ENCODE results near the gene NELL1.

The NELL1 gene

GRCh38 chr11:20719821-20720220 lies 50.4 kb downstream of the NELL1 start:
- no peak overlapping the region for H3K4me3 ChIP-seq (ENCODE audit: low read depth, low read length)
- no peaks in the 10 kb centered on the region for H3K4me1 ChIP-seq (ENCODE audit: control insufficient read depth, insufficient read depth, low read length)
- H3K36me3 ChIP-seq (ENCODE audit: control insufficient read depth, insufficient read depth, low read length), result no peaks in the 10 kb centered on the region
- no peaks in the 10 kb centered on the region for H3K9me3 ChIP-seq (ENCODE audit: control insufficient read depth, insufficient read depth, low read depth, low read length)
- H3K27me3 ChIP-seq (ENCODE audit: control insufficient read depth, insufficient read depth, low read length), result no peaks in the 10 kb centered on the region
- H3K27ac ChIP-seq (ENCODE audit: low read depth, low read length), result no peak overlapping the region
- no peak overlapping the region for H3K9ac ChIP-seq (ENCODE audit: low read length)

GRCh38 chr11:20723366-20723765 lies 54.0 kb downstream of the NELL1 start:
- Histone ChIP-seq H3K36me3 (ENCODE audit: control insufficient read depth, insufficient read depth, low read length) (no peaks in the 10 kb centered on the region), H3K4me3 (ENCODE audit: low read depth, low read length) (no peak overlapping the region), H3K9ac (ENCODE audit: low read length) (no peak overlapping the region), H3K27me3 (ENCODE audit: control insufficient read depth, insufficient read depth, low read length) (no peaks in the 10 kb centered on the region), H3K27ac (ENCODE audit: low read depth, low read length) (no peak overlapping the region), H3K4me1 (ENCODE audit: control insufficient read depth, insufficient read depth, low read length) (no peaks in the 10 kb centered on the region), H3K9me3 (ENCODE audit: control insufficient read depth, insufficient read depth, low read depth, low read length) (no peaks in the 10 kb centered on the region)

GRCh38 chr11:20729597-20730105 lies 60.3 kb downstream of the NELL1 start:
- Histone ChIP-seq H3K36me3 (ENCODE audit: control insufficient read depth, insufficient read depth, low read length) (no peaks in the 10 kb centered on the region), H3K9me3 (ENCODE audit: control insufficient read depth, insufficient read depth, low read depth, low read length) (no peaks in the 10 kb centered on the region), H3K9ac (ENCODE audit: low read length) (no peak overlapping the region), H3K27me3 (ENCODE audit: control insufficient read depth, insufficient read depth, low read length) (no peaks in the 10 kb centered on the region; the same call in 1 of the 2 replicates), H3K27ac (ENCODE audit: low read depth, low read length) (no peak overlapping the region), H3K4me3 (ENCODE audit: low read depth, low read length) (no peak overlapping the region), H3K4me1 (ENCODE audit: control insufficient read depth, insufficient read depth, low read length) (no peaks in the 10 kb centered on the region)

GRCh38 chr11:20731676-20732215 lies 62.4 kb downstream of the NELL1 start:
- H3K36me3 ChIP-seq (ENCODE audit: control insufficient read depth, insufficient read depth, low read length), result no peaks in the 10 kb centered on the region
- no peaks in the 10 kb centered on the region for H3K9me3 ChIP-seq (ENCODE audit: control insufficient read depth, insufficient read depth, low read depth, low read length)
- H3K27me3 ChIP-seq (ENCODE audit: control insufficient read depth, insufficient read depth, low read length), result no peaks in the 10 kb centered on the region; the same call in 1 of the 2 replicates
- no peak overlapping the region for H3K27ac ChIP-seq (ENCODE audit: low read depth, low read length)
- no peak overlapping the region for H3K4me3 ChIP-seq (ENCODE audit: low read depth, low read length)
- no peaks in the 10 kb centered on the region for H3K4me1 ChIP-seq (ENCODE audit: control insufficient read depth, insufficient read depth, low read length)
- H3K9ac ChIP-seq (ENCODE audit: low read length), result no peak overlapping the region

GRCh38 chr11:20739107-20739506 lies 69.7 kb downstream of the NELL1 start:
- Histone ChIP-seq H3K9ac (ENCODE audit: low read length) (no peak overlapping the region), H3K4me1 (ENCODE audit: control insufficient read depth, insufficient read depth, low read length) (peaks cover 13% of the 10 kb centered on the region; the same call in 1 of the 2 replicates), H3K27ac (ENCODE audit: low read depth, low read length) (no peak overlapping the region), H3K27me3 (ENCODE audit: control insufficient read depth, insufficient read depth, low read length) (no peaks in the 10 kb centered on the region), H3K4me3 (ENCODE audit: low read depth, low read length) (no peak overlapping the region), H3K9me3 (ENCODE audit: control insufficient read depth, insufficient read depth, low read depth, low read length) (no peaks in the 10 kb centered on the region), H3K36me3 (ENCODE audit: control insufficient read depth, insufficient read depth, low read length) (no peaks in the 10 kb centered on the region)

- no peaks in the 10 kb centered on the region for H3K27me3 ChIP-seq (ENCODE audit: control insufficient read depth, insufficient read depth, low read length)
- H3K4me1 ChIP-seq (ENCODE audit: control insufficient read depth, insufficient read depth, low read length), result peaks cover 13% of the 10 kb centered on the region; the same call in 1 of the 2 replicates
- no peak overlapping the region for H3K27ac ChIP-seq (ENCODE audit: low read depth, low read length)
Measured at GRCh38 chr11:20739577-20739976, 70.2 kb downstream of the NELL1 start.

GRCh38 chr11:20754933-20755332 lies 85.5 kb downstream of the NELL1 start:
- no peak overlapping the region for H3K27ac ChIP-seq (ENCODE audit: low read depth, low read length)
- H3K36me3 ChIP-seq (ENCODE audit: control insufficient read depth, insufficient read depth, low read length), result no peaks in the 10 kb centered on the region
- no peak overlapping the region for H3K9ac ChIP-seq (ENCODE audit: low read length)
- H3K9me3 ChIP-seq (ENCODE audit: control insufficient read depth, insufficient read depth, low read depth, low read length), result no peaks in the 10 kb centered on the region
- H3K4me1 ChIP-seq (ENCODE audit: control insufficient read depth, insufficient read depth, low read length), result no peaks in the 10 kb centered on the region
- no peak overlapping the region for H3K4me3 ChIP-seq (ENCODE audit: low read depth, low read length)
- no peaks in the 10 kb centered on the region for H3K27me3 ChIP-seq (ENCODE audit: control insufficient read depth, insufficient read depth, low read length)

More at GRCh38 chr11:20739577-20739976, 70.2 kb downstream of the NELL1 start:
- Histone ChIP-seq H3K36me3 (ENCODE audit: control insufficient read depth, insufficient read depth, low read length) (no peaks in the 10 kb centered on the region), H3K9me3 (ENCODE audit: control insufficient read depth, insufficient read depth, low read depth, low read length) (no peaks in the 10 kb centered on the region), H3K9ac (ENCODE audit: low read length) (no peak overlapping the region), H3K4me3 (ENCODE audit: low read depth, low read length) (no peak overlapping the region)

GRCh38 chr11:20759541-20759940 lies 90.2 kb downstream of the NELL1 start:
- Histone ChIP-seq H3K36me3 (ENCODE audit: control insufficient read depth, insufficient read depth, low read length) (no peaks in the 10 kb centered on the region), H3K9ac (ENCODE audit: low read length) (no peak overlapping the region), H3K4me1 (ENCODE audit: control insufficient read depth, insufficient read depth, low read length) (no peaks in the 10 kb centered on the region), H3K9me3 (ENCODE audit: control insufficient read depth, insufficient read depth, low read depth, low read length) (no peaks in the 10 kb centered on the region), H3K27me3 (ENCODE audit: control insufficient read depth, insufficient read depth, low read length) (no peaks in the 10 kb centered on the region), H3K27ac (ENCODE audit: low read depth, low read length) (no peak overlapping the region), H3K4me3 (ENCODE audit: low read depth, low read length) (no peak overlapping the region)

- no peaks in the 10 kb centered on the region for H3K9me3 ChIP-seq (ENCODE audit: control insufficient read depth, insufficient read depth, low read depth, low read length)
- no peak overlapping the region for H3K27ac ChIP-seq (ENCODE audit: low read depth, low read length)
- no peak overlapping the region for H3K4me3 ChIP-seq (ENCODE audit: low read depth, low read length)
- H3K36me3 ChIP-seq (ENCODE audit: control insufficient read depth, insufficient read depth, low read length), result no peaks in the 10 kb centered on the region
- no peak overlapping the region for H3K9ac ChIP-seq (ENCODE audit: low read length)
- H3K4me1 ChIP-seq (ENCODE audit: control insufficient read depth, insufficient read depth, low read length), result no peaks in the 10 kb centered on the region
- no peaks in the 10 kb centered on the region for H3K27me3 ChIP-seq (ENCODE audit: control insufficient read depth, insufficient read depth, low read length)
Measured at GRCh38 chr11:20760811-20761210, 91.4 kb downstream of the NELL1 start.

- Histone ChIP-seq H3K4me1 (ENCODE audit: control insufficient read depth, insufficient read depth, low read length) (no peaks in the 10 kb centered on the region), H3K9me3 (ENCODE audit: control insufficient read depth, insufficient read depth, low read depth, low read length) (no peaks in the 10 kb centered on the region), H3K9ac (ENCODE audit: low read length) (no peak overlapping the region), H3K36me3 (ENCODE audit: control insufficient read depth, insufficient read depth, low read length) (no peaks in the 10 kb centered on the region), H3K27me3 (ENCODE audit: control insufficient read depth, insufficient read depth, low read length) (no peaks in the 10 kb centered on the region), H3K4me3 (ENCODE audit: low read depth, low read length) (no peak overlapping the region), H3K27ac (ENCODE audit: low read depth, low read length) (no peak overlapping the region)
Measured at GRCh38 chr11:20762116-20762844, 92.9 kb downstream of the NELL1 start.

- Histone ChIP-seq H3K9me3 (ENCODE audit: control insufficient read depth, insufficient read depth, low read depth, low read length) (no peaks in the 10 kb centered on the region), H3K9ac (ENCODE audit: low read length) (no peak overlapping the region), H3K4me3 (ENCODE audit: low read depth, low read length) (no peak overlapping the region), H3K4me1 (ENCODE audit: control insufficient read depth, insufficient read depth, low read length) (no peaks in the 10 kb centered on the region), H3K27me3 (ENCODE audit: control insufficient read depth, insufficient read depth, low read length) (no peaks in the 10 kb centered on the region), H3K36me3 (ENCODE audit: control insufficient read depth, insufficient read depth, low read length) (no peaks in the 10 kb centered on the region), H3K27ac (ENCODE audit: low read depth, low read length) (no peak overlapping the region)
Measured at GRCh38 chr11:20762980-20763379, 93.6 kb downstream of the NELL1 start.
